ENCODE data around the gene GOSR2. TPM values are rescaled to one million over a fixed set of nuclear protein-coding genes. Genes with fewer than 3 reads are reported as not detected.
"Not testable (repeated sequence)": the region's sequence is repeated elsewhere in the genome, so short reads cannot be mapped to it uniquely, and the experiment has no call there.

GOSR2 gene
- total RNA-seq, 1 donor from 2014 or later, result 32.0 TPM

- no peak for ATAC-seq (ENCODE audit: poor library complexity)
- intact Hi-C loops (cut with DNase I), result no loop called here
Observed at GRCh38 chr17:46917516-46917915, 5.4 kb upstream of the GOSR2 start.

GRCh38 chr17:46921962-46922361 is 998 bp upstream of the GOSR2 start:
- intact Hi-C loops (cut with DNase I); ATAC-seq (ENCODE audit: poor library complexity): not testable (repeated sequence)

More at GRCh38 chr17:46917516-46917915, 5.4 kb upstream of the GOSR2 start:
- DNase-seq, result no peak

GRCh38 chr17:46922487-46922803 is 515 bp upstream of the GOSR2 start:
- intact Hi-C loops (cut with DNase I), result no loop called here
- DNase-seq, result no peak
- ATAC-seq (ENCODE audit: poor library complexity), result peak; percentile 23

More at GRCh38 chr17:46921962-46922361, 998 bp upstream of the GOSR2 start:
- not testable (repeated sequence) for DNase-seq

GRCh38 chr17:46925185-46925868 is 2.4 kb downstream of the GOSR2 start:
- intact Hi-C loops (cut with DNase I), result no loop called here
- ATAC-seq (ENCODE audit: poor library complexity), result no peak
- DNase-seq, result no peak

- intact Hi-C loops (cut with DNase I), result no loop called here
- DNase-seq (no peak), ATAC-seq (ENCODE audit: poor library complexity) (no peak)
Observed at GRCh38 chr17:46928467-46929261, 5.7 kb downstream of the GOSR2 start.

GRCh38 chr17:46929413-46929812 is 6.5 kb downstream of the GOSR2 start:
- intact Hi-C loops (cut with DNase I), result no loop called here
- DNase-seq, result no peak
- no peak for ATAC-seq (ENCODE audit: poor library complexity)

- ATAC-seq (ENCODE audit: poor library complexity) (no peak), DNase-seq (no peak)
- intact Hi-C loops (cut with DNase I), result no loop called here
Observed at GRCh38 chr17:46930051-46930450, 7.1 kb downstream of the GOSR2 start.

GRCh38 chr17:46931596-46931995 is 8.6 kb downstream of the GOSR2 start:
- no peak for ATAC-seq (ENCODE audit: poor library complexity)

GRCh38 chr17:46935658-46936266 is 12.8 kb downstream of the GOSR2 start:
- intact Hi-C loops (cut with DNase I), result no loop called here
- ATAC-seq (ENCODE audit: poor library complexity), result peak; percentile 41
- no peak for DNase-seq

More at GRCh38 chr17:46931596-46931995, 8.6 kb downstream of the GOSR2 start:
- DNase-seq, result no peak
- intact Hi-C loops (cut with DNase I), result no loop called here

GRCh38 chr17:46940692-46941404 is 17.9 kb downstream of the GOSR2 start:
- intact Hi-C loops (cut with DNase I), result loop anchor here (5.0 kb wide), 2 partner anchors 61 to 99 kb away; no protein-coding TSS in a partner anchor
- peak; percentile 82 for ATAC-seq (ENCODE audit: poor library complexity)
- peak; percentile 77 for DNase-seq

GRCh38 chr17:46942441-46943217 is 19.7 kb downstream of the GOSR2 start:
- DNase-seq, result peak; percentile 79
- ATAC-seq (ENCODE audit: poor library complexity), result peak; percentile 78
- intact Hi-C loops (cut with DNase I), result loop anchor here (5.0 kb wide), 2 partner anchors 60 to 100 kb away; no protein-coding TSS in a partner anchor

- intact Hi-C loops (cut with DNase I), result loop anchor here (5.0 kb wide), 2 partner anchors 59 to 101 kb away; no protein-coding TSS in a partner anchor
- DNase-seq (no peak), ATAC-seq (ENCODE audit: poor library complexity) (peak; percentile 3)
Observed at GRCh38 chr17:46943218-46943500, 20.2 kb downstream of the GOSR2 start.

GRCh38 chr17:46943501-46944393 is 20.8 kb downstream of the GOSR2 start:
- peak; percentile 34 for ATAC-seq (ENCODE audit: poor library complexity)
- intact Hi-C loops (cut with DNase I), result loop anchor here (5.0 kb wide), 2 partner anchors 59 to 101 kb away; no protein-coding TSS in a partner anchor
- peak; percentile 53 for DNase-seq

- no peak for ATAC-seq (ENCODE audit: poor library complexity)
- DNase-seq, result no peak
- intact Hi-C loops (cut with DNase I), result loop anchor here (5.0 kb wide), 2 partner anchors 57 to 103 kb away; no protein-coding TSS in a partner anchor
Observed at GRCh38 chr17:46944931-46945330, 22.0 kb downstream of the GOSR2 start.

- DNase-seq, result no peak
- intact Hi-C loops (cut with DNase I), result no loop called here
- no peak for ATAC-seq (ENCODE audit: poor library complexity)
Observed at GRCh38 chr17:46947216-46947615, 24.3 kb downstream of the GOSR2 start.

- DNase-seq (no peak), ATAC-seq (ENCODE audit: poor library complexity) (no peak)
- intact Hi-C loops (cut with DNase I), result no loop called here
Observed at GRCh38 chr17:46948544-46948943, 25.6 kb downstream of the GOSR2 start.
